DMS53 treated with DMSO at 0.1 percent for 48 hours (cell line): Measurements from ENCODE around the gene MAB21L1.

Experiments
- DNase-seq: peaks from one replicate; lab custom pipeline; 2025; ENCODE audit not compliant: unreplicated experiment; lab: John Stamatoyannopoulos, UW

The MAB21L1 gene

DNA sequence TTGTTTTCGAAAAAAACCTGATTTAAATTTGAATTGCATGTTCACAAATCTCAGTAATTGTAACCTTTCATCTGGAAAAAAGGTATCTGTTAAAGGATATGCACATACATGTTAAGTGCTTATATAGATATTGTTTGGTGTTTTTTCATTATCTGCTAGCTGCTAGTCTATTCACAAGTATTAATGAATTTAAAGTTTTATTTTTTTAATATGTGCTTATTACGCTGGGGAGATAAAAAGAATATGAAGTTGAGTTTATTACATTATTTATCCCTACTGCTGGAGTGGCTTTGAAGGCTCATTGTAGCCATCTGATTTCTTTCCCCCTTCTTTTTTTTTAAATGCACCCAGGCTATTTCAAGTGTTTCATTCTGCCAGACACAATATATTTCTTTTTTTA lies 3.9 kb upstream of the MAB21L1 start:
- DNase-seq = no peak

DNA sequence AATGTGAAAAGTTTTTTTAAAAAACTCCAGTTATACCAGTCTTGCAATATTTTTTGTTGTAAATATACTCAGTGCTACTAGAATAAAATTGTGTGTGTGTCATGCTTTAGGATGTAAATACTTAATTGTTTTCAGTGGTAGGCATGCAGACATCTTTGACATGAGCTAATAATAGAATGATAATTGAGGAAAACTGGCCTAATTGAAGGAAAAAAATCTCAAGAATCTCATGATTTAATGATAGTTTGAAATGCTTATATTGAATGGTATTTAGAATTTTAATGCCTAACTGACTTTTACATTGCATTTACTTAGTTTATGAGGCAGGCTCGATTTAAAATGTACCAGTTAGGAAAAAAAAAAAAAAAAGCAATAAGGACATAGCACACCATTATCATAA lies 3.2 kb upstream of the MAB21L1 start:
- no peak for DNase-seq

DNA sequence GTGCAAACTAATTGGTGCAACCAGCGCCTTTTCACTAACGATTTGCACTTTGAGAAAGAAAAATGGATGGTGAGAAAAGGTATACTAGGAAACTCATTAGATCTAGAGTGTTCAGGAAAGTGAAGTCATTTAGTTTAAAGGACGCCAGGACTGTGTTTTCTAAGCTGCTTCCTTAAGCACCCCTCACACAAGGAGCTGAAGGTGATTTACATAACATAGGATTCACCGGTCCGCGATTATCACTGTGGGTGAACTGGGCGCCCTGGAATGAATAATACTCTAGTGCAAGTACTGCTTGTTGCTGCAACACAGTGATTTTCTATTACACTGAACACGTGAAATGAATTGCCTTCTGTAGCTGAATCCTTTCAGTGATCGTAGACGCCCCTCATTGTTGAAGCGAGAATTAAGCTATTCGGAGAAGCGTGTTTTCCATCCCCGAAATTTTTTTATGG lies 2.6 kb upstream of the MAB21L1 start:
- no peak for DNase-seq

DNA sequence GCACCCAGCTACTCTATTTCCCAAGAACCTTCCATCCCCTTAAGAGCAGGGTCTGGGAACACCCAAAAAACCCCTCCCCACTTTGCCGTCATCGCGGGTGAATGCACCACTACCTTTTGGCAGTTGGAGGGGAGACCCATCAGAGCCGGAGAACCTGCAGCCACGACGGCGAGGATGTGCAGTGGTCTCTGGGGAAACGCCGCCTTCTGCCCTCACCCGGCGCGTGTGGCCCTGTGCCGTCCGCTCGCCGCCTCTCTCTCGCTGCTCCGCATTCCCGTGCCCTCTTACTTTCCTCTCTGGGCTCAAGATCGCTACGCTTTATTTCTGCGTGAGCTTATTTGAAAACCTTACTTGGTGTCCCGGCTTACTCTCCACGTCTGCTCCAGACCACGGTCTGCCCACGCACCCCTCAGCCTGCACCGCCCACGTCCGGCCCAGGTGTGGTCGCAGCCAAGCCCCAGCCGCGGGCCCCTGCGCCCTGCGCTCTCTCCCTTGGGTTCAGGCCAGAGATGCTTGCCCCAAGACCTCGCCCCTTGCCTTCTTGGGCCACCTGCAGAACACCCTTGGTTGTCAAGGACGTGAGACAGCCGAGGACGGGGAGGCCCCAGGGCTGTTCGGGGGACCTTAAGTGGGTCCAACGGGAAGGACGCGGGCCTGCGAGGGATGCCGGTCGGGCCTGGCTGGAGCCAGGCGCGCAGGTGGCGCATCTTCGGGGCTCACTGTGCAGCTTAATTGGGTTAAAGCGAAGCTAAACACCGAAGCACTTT lies 2.0 kb upstream of the MAB21L1 start:
- DNase-seq = no peak

DNA sequence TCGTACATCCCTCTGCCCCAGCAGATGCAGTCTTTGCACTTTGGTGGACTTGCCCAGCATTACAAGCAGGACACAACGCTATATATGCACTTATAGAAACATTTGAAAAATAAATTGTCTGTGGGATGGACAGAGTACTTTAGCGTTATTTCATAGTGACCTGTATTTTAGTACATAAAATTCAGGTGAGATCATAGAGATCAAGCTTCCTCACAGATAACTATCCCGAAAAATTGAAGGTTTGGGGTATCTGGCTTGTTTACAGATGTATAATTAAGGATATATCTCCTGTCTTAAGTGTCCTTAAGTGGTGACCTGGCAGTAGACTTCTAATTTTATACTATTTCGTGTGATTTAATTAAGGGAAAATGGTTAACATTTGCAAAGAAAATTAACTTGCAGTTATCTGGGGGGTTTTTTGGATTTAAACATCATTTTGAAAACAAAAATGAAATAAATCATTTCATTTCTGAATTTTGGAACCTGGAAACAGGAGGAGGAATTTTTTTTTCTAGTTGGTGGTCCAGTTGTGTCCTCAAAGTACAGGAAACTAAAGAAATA lies 977 bp upstream of the MAB21L1 start:
- no peak for DNase-seq

DNA sequence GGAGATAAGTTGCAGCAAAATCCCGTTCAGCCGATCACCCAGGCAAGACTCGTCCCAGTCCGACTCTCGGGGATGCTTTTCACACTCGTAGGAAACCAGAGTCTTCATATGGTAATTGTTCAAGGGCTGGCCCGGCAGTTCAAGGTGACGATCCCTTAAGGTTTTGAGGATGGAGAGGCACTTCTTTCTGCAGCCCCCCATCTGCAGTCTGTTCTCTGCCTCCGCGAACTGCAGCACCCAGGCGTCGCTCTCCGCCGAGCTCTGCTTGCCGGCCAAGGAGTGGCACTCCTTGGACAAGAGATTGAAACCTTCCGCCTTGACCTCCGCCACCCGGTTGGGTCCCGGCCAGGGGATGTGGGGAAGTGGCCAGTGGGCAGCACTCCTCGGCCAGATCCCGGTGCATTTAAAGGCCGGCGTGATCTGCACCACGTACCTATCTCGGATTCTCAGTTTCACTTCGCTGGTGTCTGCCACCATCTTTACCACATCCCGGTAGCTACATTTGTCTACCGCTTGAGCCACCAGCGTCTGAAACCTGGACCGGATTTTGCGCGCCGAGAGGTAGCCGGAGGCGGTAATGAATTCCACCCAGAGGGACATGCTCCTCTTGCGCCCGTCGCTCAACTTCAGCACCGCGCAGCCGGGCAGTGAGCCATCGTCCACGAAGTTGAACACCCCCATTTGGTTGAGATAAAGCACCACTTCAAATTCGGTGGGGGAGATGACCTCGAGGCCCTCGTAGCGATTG lies 1.1 kb downstream of the MAB21L1 start:
- no peak for DNase-seq

DNA sequence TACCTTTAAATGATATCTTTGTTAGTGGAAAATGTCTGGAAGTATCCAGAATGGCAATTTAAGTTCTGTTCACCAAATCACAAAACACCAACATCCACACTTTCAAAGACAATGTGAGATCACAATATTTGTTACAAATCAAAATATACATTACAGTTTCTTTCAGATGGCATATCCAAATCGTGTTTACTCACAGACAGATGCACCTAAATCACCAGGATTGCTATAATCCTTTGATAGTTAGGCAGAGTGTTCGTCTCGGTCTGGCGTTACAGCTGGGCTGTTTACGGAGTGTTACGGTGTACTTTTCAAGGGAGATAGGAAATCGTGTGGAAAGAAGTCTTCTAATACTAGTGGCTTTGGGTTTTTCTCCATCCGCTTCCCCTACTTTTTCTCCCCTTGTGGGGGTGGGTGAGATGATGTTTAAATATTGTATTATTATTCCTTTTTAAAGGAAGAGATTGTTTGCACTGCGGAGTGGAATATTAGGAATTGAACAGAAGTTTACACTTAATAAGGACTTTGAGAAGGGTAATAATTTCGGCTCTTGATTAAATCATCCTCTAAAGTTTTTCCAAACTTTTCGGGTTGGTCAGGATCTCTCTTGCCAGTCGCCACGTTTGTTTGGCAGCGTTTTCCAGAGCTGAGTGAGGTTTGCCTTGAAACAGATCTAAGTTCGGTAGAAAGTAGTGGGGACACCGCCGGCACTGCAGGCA lies 1.8 kb downstream of the MAB21L1 start:
- DNase-seq = no peak

DNA sequence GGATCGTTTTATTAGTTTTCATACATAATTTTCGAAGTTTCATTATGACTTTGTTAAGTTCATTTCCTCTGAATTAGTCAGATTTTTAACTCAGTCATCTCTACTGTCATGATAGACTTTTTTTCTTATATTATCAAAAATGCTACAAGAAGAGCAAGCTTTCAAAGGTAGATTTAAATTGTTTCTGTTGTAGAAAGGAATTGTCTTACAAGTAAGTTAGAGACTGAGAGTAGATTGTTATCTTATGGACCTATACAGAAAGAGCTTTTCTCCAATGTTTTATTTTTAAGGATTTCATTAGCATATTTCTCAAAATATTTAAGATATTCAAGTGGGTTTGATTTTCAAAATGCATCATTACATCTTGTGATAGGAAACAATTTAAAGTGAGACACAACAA lies 2.7 kb downstream of the MAB21L1 start:
- no peak for DNase-seq

DNA sequence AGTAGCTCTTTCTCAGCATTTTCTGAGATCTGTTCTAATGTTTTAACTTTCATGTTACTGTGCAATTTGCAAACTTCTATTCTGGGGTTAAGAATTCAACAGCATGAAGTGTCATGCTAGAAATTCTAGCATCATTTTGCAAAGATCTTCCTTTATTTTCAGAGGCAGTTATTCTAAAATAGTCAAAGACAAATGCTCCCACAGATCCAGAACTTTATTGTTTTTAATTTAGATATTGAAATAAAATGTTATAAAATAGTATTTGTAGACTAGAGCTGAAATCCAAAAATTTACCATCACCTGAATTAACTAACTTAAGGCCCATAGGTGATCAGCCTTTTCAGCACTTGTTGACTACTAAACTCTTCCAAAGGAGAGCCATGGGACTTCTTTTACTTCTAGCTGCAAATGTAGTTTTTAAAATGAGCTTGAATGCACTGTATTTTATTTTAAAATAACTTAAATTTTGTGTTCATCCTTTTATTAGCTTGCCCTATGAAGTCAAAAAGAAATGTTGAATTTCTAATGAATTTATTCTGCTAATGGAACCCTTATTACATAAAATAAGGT lies 3.2 kb downstream of the MAB21L1 start:
- DNase-seq = no peak

DNA sequence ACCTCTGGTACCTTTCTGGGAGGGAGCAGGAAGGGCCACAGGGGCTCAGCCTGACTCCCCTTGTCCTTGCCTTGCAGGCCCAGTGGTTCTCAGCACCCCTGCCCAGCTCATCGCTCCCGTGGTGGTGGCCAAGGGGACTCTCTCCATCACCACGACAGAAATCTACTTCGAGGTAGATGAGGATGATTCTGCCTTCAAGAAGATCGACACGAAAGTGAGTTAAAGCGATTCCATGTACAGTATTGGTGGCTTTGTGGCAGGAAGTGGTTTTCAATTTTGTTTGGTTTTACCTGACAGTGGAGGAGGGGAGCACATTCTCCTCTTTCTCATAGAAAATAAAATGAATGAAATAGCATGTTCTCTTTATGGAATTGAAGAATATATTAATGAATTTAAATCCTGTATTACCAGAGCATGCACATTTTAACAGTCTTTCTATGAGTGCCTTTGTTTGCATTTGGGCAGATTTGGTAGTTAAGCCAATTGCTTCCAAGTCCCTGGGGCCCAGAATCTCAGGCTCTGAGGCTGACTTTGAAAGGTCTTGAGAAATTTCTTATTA lies 4.1 kb downstream of the MAB21L1 start:
- no peak for DNase-seq

DNA sequence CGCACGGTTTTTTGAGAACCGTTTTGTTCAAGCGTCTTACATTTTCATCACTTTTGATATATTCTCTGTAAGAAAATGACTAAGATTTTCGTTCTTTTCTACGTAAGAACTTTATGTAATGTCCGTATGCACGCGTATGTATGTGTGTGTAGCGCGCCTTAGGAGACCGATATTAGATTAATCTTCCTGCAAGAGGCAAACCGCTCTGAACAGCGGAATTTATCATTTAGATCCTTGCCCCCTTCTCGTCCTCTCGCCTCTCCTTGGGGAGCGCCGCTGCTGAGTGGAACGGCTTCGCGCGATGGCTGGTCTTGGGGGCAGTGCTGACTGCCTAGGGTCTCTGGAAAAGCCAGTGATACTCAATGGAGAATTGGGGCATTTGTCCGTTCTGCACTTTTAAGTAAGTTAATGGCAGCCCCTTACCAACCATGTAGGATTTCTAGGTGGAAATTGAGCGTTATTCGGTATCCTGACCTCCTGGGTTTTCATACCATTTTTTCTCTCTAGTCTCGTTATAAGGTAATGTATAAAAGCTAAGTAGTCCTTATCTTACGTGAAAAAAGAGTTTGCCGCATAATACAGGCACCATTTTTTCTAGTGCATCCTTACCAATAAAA lies 4.7 kb downstream of the MAB21L1 start:
- DNase-seq = no peak

DNA sequence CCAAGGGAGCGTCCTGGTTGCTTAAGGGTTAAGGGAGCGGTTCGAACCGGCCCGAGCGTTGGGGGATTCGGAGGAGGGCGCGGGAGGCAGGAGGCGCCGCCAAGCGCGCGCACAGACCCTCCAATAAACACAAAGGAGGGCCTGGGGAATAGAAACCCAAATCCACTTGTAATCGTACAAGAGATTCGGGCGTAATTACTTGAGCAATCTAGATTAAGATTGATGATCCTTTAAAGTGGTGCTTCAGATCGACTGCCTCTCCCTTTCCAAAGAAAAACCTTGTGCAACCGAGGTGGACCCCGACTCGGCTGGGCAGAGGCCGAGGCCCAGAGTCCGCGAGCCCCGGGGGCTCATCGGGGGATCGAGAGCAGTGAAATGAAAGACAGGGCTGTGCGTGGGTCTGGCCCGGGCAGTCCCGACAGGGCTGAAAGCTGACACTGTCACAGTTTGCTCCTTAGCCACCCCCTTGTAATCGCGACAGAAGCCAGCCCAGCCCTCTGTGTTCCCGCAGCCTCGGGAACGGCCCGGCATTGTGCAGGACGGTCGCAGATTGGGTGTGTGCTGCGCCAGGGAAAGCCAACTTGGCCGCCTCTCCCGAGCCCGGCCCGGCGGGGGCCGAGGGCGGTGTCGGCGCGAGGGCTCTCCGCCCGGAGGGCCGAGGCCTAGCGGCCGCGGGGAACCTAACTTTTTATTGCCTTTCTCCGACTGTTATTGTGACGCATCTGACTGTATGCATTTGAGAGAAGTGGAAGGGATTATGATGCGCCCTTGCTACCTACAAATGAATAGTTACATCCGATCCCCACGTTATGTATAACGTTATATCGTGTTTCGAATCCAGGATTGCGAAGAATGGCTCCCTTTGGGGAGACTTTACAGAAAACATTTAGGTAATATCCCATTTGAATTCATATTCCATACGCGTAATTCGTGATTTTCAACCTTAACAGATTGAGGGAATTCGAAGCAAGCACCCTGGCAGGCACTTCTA lies 5.5 kb downstream of the MAB21L1 start:
- no peak for DNase-seq

DNA sequence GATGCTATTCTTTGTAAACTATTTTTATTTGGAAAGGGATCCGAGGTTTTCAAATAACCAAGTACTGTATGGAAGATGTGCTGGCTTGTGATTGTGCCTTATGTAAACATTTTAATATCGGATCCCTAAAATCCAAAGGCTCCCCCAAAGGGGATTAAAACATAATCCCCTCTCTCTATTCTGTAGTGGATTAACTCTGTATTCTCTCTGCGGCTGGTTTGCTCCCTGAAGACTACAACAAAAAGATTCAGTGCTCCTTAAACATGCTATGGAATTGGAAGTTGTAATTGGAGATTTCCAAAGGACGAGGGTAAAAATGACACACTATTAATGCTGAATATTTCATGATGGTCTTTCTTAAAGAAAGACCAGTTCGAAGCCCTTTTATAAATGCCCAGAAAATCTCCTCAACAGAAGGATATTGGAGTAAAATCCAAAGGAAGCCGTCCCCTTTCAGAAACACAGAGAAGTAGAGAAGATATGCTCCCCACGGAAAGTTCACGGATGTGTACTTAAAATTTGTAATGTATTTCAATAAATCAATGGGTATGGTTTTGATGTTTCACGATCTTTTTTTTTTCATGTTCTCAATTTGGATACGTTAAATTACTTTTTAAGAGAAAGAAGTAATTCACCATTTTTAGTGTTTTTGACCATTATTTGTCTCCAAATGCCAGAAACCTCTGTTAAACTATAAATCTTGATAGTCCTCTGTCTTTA lies 6.5 kb downstream of the MAB21L1 start:
- no peak for DNase-seq

DNA sequence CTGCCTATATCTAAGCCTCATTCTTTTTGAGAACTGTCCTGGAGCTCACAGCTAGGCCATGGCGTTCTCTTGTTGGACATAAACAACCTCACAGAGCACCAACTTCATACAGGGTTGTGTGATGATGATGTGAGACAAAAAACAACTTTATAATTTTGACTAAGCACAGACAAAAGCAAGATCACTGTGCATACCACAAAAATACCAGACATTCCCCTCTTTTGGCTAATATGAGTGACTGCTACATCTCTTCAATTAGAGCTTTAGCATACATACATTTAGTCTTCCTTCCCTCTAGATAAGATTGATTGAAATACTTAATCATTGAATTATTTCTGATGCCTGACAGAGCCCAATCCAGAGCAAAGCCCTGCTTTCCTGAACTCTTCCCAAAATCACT lies 8.3 kb downstream of the MAB21L1 start:
- no peak for DNase-seq

DNA sequence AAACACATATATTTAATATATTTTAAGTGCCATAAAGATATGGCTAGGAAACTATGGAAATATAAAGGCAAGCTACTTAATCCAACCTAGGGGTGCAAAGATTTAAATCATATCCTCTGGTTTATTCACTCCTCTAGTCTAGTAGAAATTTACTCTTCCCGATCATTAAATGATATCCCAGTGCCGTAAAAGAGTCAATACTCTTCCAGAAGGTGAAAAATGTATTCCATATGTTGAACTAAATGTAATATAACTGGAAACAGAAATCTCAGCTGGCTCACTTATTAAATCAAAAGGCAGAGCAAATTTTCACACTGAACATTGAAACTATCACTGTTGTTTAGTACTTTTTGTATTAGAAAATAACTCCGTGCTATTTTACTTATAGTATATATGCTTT lies 11.1 kb downstream of the MAB21L1 start:
- DNase-seq = no peak

DNA sequence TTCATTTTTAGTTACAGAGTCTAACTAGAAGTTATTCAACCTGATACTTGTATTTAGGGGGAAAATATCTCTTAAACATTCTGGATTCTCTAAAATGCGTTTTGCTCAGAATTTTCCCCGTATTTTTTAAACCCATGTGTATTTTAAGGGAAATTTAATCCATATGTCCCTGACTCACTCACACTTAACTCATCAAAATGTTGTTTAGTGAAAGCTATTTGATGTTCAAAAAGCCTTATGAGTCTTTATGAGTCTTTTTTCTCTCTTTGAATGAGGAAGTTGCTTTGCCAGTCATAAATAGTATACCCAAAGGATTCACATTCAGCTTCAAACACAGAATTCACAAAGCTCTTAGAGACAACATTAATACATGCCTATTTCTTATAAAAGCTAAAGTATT lies 16.4 kb downstream of the MAB21L1 start:
- no peak for DNase-seq

DNA sequence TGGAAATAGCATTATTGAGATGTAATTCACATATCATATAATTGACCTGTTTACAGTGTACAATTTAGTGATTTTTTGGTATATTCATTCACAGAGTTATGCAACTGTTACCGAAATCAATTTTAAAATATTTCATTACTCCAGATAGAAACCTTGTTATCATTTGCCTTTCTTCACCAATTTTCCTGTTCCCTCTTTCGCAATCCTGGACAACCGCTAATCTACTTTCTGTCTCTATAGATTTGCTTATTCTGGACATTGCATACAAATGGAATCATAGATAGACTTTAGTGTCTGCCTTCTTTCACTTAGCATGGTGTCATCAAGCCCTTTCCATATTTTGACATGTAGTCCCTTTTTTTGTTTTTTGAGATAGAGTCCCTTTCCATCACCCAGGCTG lies 19.2 kb downstream of the MAB21L1 start:
- no peak for DNase-seq

DNA sequence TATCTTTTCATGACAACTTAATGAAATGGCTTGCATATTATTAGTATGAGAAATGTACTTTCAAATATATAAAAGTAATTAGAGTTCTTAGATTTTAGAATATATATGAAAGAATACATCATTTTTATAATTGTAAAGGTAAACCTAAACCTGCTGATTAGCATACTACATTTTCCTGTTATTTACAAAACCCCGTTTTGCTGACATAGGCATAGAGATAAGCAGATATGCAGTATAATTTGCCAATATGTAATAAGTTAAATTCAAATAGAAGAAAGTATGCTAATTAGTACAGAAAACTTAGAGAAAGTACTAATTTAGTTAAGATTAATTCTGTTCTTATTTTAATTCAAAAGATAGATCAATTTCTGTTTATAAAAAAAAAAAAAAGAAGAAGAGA lies 21.5 kb downstream of the MAB21L1 start:
- no peak for DNase-seq

DNA sequence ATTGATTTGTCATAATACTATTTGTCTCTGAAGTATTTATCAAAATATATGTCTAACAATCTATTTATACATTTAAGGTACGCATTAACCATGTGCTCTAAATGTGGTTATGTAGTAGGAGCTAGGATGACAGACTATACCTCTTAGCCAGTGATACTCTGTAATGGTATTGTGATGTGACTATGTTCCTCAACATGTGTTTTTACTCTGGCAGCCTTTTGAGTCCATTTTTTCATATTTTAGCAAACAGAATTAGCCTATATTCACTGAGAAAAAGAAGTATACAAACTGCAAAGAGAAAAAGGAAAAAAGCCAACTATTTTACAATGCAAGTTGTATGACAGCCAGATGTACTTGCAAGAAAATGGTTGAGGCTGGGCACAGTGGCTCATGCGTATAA lies 26.7 kb downstream of the MAB21L1 start:
- no peak for DNase-seq
